Lung (tissue), 12 donors: ENCODE data around the gene DUSP28. TPM values are rescaled to one million over a fixed set of nuclear protein-coding genes. Genes with fewer than 3 reads are reported as not detected.

Source experiments
- ATAC-seq: fragments of 200-7000 bp; cut with Tn5 transposase; one replicate; pipeline ENCODE4 v1.9.1; 2020; ENCODE audit warnings: moderate number of reproducible peaks; ENCODE audit not compliant: insufficient read depth, low FRiP score
- DNase-seq, 3 donors: peaks; one replicate each; pipeline ENCODE4 v3.0.0-alpha.2; 2013 to 2017
- H3K27ac ChIP-seq, 2 donors: one replicate each; pipeline ENCODE4 v1.5.1; 2013; ENCODE audit warnings: mild to moderate bottlenecking in 2 of 2, moderate library complexity in 2 of 2, control low read depth in 1 of 2, inconsistent platforms in 1 of 2, low read depth in 1 of 2, low read length in 1 of 2
- H3K27me3 ChIP-seq, 3 donors: one replicate each; pipeline ENCODE4 v1.5.1; 2013; ENCODE audit warnings: low read length in 2 of 3; ENCODE audit not compliant: control insufficient read depth in 3 of 3, insufficient read depth in 3 of 3
- H3K36me3 ChIP-seq, 4 donors: one replicate each; pipeline ENCODE4 v1.5.1; 2013; ENCODE audit warnings: low read length in 4 of 4, mild to moderate bottlenecking in 1 of 4, moderate library complexity in 1 of 4; ENCODE audit not compliant: control insufficient read depth in 4 of 4, insufficient read depth in 4 of 4
- H3K4me1 ChIP-seq, 5 donors: one replicate each; pipeline ENCODE4 v1.5.1; 2013; ENCODE audit warnings: low read length in 5 of 5, mild to moderate bottlenecking in 2 of 5, moderate library complexity in 1 of 5; ENCODE audit not compliant: control insufficient read depth in 5 of 5, insufficient read depth in 5 of 5
- H3K4me3 ChIP-seq: one replicate; pipeline ENCODE4 v1.5.1; 2013; ENCODE audit warnings: mild to moderate bottlenecking, control low read depth, moderate library complexity
- H3K9ac ChIP-seq, 2 donors: one replicate each; pipeline ENCODE4 v1.5.1; 2013; ENCODE audit warnings: low read length in 2 of 2, control low read depth in 1 of 2; ENCODE audit not compliant: insufficient read depth in 1 of 2
- H3K9me3 ChIP-seq, 4 donors: one replicate each; pipeline ENCODE4 v1.5.1; 2013; ENCODE audit warnings: low read length in 3 of 4, mild to moderate bottlenecking in 1 of 4, moderate library complexity in 1 of 4; ENCODE audit not compliant: control insufficient read depth in 4 of 4, insufficient read depth in 3 of 4
- WGBS, 2 donors: extraction: QIAGEN DNeasy Blood & Tissue Kit; methylation state at CpG; one replicate each; pipeline ENCODE4 v1.1.7; 2013; 5-methylcytosine and 5-hydroxymethylcytosine counted together
- polyA plus RNA-seq, 2 donors: library from polyadenylated mRNA; stranded (reverse); fragments of 200-250 nt; gene quantifications; one replicate each; pipeline ENCODE4 v1.2.1, GENCODE V29; 2013
- total RNA-seq, 2 donors: library from RNA; depleted of rRNA in 1 of 2; stranded (reverse); fragments of >200 nt in 1 of 2; gene quantifications; one replicate each; pipeline ENCODE4 v1.2.1, GENCODE V29; 2014 to 2021
- TF ChIP-seq, protein P1 (sequence below): IDR thresholded peaks from 2 replicates; pipeline ENCODE4 v1.5.1; 2012; ENCODE audit warnings: mild to moderate bottlenecking; ENCODE audit errors: control extremely low read depth, extremely low read depth
- donor health status: control.
- donor health status: control.
- donor health status: Bipolar disorder and iron deficiency.
- donor health status: healthy.
- donor health status: DM: yes; HTN: yes; CAD: no.

Gene DUSP28
- total and polyA plus RNA-seq, 4 donors: 2.8 to 7.7 (median 5.2) TPM

DNA sequence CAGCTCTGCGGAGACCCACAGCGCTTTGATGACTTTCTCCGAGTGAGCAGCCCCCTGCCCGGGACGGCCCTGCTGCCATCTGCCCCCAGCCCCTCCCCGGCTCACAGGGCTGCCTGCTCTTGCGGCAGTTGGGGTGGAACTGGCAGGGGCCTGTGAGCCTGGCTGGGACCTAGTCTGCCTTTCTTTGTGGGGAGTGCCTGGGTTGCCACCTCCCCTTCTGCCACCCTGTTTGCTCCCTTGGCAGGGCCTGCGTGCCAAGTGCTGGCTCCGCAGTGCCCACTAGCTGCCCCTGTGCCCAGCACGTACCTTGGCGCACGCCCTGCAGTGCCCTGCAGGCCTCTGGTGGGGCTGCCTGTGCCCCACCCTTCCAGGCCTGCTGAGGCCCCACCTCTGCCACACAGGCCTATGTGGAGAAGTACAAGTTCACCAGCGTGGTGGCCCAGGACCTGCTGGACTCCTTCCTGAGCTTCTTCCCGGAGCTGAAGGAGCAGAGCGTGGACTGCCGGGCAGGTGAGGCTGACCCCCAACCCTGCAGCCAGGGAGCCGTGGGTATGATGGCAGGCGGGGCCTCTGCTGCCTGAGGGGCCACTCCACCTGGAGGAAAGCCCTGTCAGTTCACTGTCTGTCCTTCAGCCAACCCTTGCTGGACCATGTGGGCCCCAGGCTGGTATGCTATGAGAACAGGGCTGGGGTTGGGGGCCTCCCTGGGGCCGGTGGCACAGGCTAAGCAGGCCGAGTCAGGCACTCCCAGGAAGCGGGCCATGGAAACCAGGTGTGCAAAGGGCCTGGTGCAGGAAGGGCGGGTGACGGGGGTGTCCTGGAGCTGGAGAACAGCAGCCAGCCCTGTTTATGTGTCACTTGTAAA lies 15.2 kb downstream of the DUSP28 start:
- Histone ChIP-seq H3K27me3 (no peaks in the 10 kb centered on the region), H3K9ac (no peak overlapping the region), H3K36me3 (peaks cover 0 to 70% (median 1%) of the 10 kb centered on the region in 4 donors), H3K4me1 (peaks cover 0 to 25% (median 0%) of the 10 kb centered on the region in 5 donors), H3K9me3 (no peaks in the 10 kb centered on the region), H3K4me3 (no peak overlapping the region), H3K27ac (no peak overlapping the region)
- TF ChIP-seq, protein P1, sequence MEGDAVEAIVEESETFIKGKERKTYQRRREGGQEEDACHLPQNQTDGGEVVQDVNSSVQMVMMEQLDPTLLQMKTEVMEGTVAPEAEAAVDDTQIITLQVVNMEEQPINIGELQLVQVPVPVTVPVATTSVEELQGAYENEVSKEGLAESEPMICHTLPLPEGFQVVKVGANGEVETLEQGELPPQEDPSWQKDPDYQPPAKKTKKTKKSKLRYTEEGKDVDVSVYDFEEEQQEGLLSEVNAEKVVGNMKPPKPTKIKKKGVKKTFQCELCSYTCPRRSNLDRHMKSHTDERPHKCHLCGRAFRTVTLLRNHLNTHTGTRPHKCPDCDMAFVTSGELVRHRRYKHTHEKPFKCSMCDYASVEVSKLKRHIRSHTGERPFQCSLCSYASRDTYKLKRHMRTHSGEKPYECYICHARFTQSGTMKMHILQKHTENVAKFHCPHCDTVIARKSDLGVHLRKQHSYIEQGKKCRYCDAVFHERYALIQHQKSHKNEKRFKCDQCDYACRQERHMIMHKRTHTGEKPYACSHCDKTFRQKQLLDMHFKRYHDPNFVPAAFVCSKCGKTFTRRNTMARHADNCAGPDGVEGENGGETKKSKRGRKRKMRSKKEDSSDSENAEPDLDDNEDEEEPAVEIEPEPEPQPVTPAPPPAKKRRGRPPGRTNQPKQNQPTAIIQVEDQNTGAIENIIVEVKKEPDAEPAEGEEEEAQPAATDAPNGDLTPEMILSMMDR: no peak
- DNase-seq: no peak
- WGBS, 2 donors: 87 to 91% methylated on average over 23 of the region's 23 CpGs
- no peak for ATAC-seq

DNA sequence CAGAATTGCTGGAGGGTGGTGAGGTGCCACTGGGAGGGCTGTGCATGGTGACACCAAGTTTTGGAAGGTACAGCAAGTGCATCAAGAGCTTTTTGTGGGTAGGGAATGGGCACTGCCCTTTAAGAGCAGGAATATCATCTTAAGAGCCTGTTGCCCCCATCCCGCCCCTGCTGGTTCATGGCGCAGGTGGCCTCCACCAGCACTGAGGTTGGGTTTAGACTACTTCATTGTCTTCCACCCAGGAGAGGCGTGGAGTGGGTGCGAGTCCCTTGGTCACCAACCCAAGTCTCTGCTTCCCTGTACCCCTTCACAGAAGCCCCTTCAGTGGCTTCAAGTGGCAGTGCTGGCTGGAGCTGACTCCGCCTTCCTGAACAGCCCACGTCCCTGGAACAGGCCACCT lies 15.9 kb downstream of the DUSP28 start:
- no peak overlapping the region for H3K9ac ChIP-seq
- no peaks in the 10 kb centered on the region for H3K27me3 ChIP-seq
- ATAC-seq: no peak
- no peaks in the 10 kb centered on the region for H3K9me3 ChIP-seq
- WGBS, 2 donors: 78 to 97% methylated on average over 6 of the region's 6 CpGs
- no peak for DNase-seq
- peaks cover 0 to 70% (median 1%) of the 10 kb centered on the region in 4 donors for H3K36me3 ChIP-seq
- peaks cover 0 to 20% (median 0%) of the 10 kb centered on the region in 5 donors for H3K4me1 ChIP-seq
- H3K27ac ChIP-seq: no peak overlapping the region
- no peak overlapping the region for H3K4me3 ChIP-seq
- TF ChIP-seq, protein P1: no peak

DNA sequence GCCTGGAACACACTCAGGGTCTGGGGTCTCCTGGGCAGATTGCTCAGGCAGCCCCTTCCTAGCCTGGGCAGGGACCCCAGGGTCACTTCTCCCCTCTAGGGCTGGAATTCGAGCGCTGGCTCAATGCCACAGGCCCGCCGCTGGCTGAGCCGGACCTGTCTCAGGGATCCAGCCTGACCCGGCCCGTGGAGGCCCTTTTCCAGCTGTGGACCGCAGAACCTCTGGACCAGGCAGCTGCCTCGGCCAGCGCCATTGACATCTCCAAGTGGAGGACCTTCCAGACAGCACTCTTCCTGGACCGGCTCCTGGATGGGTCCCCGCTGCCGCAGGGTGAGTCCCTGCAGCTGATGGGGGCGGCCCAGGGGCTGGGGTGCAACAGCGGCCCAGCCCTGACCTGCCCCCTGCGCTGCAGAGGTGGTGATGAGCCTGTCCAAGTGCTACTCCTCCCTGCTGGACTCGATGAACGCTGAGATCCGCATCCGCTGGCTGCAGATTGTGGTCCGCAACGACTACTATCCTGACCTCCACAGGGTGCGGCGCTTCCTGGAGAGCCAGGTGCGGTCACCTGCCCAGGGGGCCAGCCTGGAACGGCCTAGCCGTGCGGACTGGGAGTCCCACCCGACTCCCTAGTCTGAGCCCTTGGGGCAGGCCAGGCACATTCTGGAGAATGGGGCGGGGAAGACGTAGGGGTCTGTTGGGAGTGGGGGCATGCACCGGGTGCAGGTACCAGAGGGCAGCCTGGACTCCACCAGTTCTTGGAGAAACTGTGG lies 16.5 kb downstream of the DUSP28 start:
- no peaks in the 10 kb centered on the region for H3K27me3 ChIP-seq

More for the DNA sequence above, 16.5 kb downstream of the DUSP28 start:
- H3K9me3 ChIP-seq: no peaks in the 10 kb centered on the region
- 95 to 98% methylated on average over 29 to 32 of the region's 32 CpGs for WGBS, 2 donors
- DNase-seq: no peak
- H3K4me1 ChIP-seq: peaks cover 0 to 19% (median 0%) of the 10 kb centered on the region in 5 donors
- no peak overlapping the region for H3K9ac ChIP-seq
- no peak overlapping the region for H3K4me3 ChIP-seq
- H3K27ac ChIP-seq: no peak overlapping the region
- H3K36me3 ChIP-seq: peaks cover 0 to 70% (median 1%) of the 10 kb centered on the region in 4 donors
- ATAC-seq: no peak
- TF ChIP-seq, protein P1: no peak
